Liver (tissue), 9 donors: ENCODE data around the gene STARD3. TPM values are rescaled to one million over a fixed set of nuclear protein-coding genes. Genes with fewer than 3 reads are reported as not detected.

ENCODE experiments used
- DNase-seq: peaks from one replicate; pipeline ENCODE4 v3.0.0-alpha.2; 2017; ENCODE audit warnings: low spot score
- H3K27ac ChIP-seq, 2 donors: one replicate each; pipeline ENCODE4 v1.7.0; 2013; ENCODE audit warnings: inconsistent platforms in 2 of 2, low read length in 2 of 2, control low read depth in 1 of 2, low read depth in 1 of 2, mild to moderate bottlenecking in 1 of 2
- H3K27me3 ChIP-seq, 4 donors: one replicate each; pipeline versions ENCODE4 v1.6.1 to v1.7.0; 2013; ENCODE audit warnings: low read length in 3 of 4, inconsistent platforms in 1 of 4, mild to moderate bottlenecking in 1 of 4, moderate library complexity in 1 of 4; ENCODE audit not compliant: control insufficient read depth in 4 of 4, insufficient read depth in 4 of 4
- H3K36me3 ChIP-seq, 4 donors: one replicate each; pipeline versions ENCODE4 v1.6.1 to v1.7.0; 2013; ENCODE audit warnings: low read length in 3 of 4, mild to moderate bottlenecking in 3 of 4, low read depth in 1 of 4, moderate library complexity in 1 of 4; ENCODE audit not compliant: control insufficient read depth in 4 of 4, insufficient read depth in 3 of 4
- H3K4me1 ChIP-seq, 4 donors: one replicate each; pipeline versions ENCODE4 v1.6.1 to v1.7.0; 2013; ENCODE audit warnings: low read length in 3 of 4, mild to moderate bottlenecking in 3 of 4, moderate library complexity in 1 of 4; ENCODE audit not compliant: control insufficient read depth in 4 of 4, insufficient read depth in 4 of 4
- H3K4me3 ChIP-seq, 3 donors: one replicate each; pipeline versions ENCODE4 v1.6.1 to v1.7.0; 2013; ENCODE audit warnings: low read length in 3 of 3, control low read depth in 1 of 3, low read depth in 1 of 3, mild to moderate bottlenecking in 1 of 3
- H3K9ac ChIP-seq, 2 donors: one replicate each; pipeline ENCODE4 v1.7.0; 2013; ENCODE audit warnings: low read length in 2 of 2, mild to moderate bottlenecking in 2 of 2, moderate library complexity in 2 of 2, control low read depth in 1 of 2, low read depth in 1 of 2
- H3K9me3 ChIP-seq, 4 donors: one replicate each; pipeline versions ENCODE4 v1.6.1 to v1.7.0; 2013; ENCODE audit warnings: low read length in 3 of 4; ENCODE audit not compliant: control insufficient read depth in 4 of 4
- EGR1 ChIP-seq, 2 donors: IDR thresholded peaks; 2 replicates each; pipeline ENCODE4 v1.6.1; 2016 to 2018; ENCODE audit warnings: antibody characterized with exemption in 2 of 2, low read depth in 2 of 2
- FOXA1 ChIP-seq: IDR thresholded peaks from 2 replicates; pipeline ENCODE4 v1.6.1; 2016; ENCODE audit warnings: antibody characterized with exemption
- FOXA2 ChIP-seq: IDR thresholded peaks from 2 replicates; pipeline ENCODE4 v1.6.1; 2016; ENCODE audit warnings: antibody characterized with exemption
- GABPA ChIP-seq, 2 donors: IDR thresholded peaks in 1 of 2; conservative IDR thresholded peaks in 1 of 2; 2 replicates each; pipeline ENCODE4 v1.6.1; 2016; ENCODE audit warnings: antibody characterized with exemption in 2 of 2, mild to moderate bottlenecking in 1 of 2, moderate library complexity in 1 of 2
- HNF4A ChIP-seq, 2 donors: conservative IDR thresholded peaks; 2 replicates each; pipeline ENCODE4 v1.6.1; 2016; ENCODE audit warnings: antibody characterized with exemption in 2 of 2, mild to moderate bottlenecking in 2 of 2
- NR2F2 ChIP-seq: IDR thresholded peaks from 2 replicates; pipeline ENCODE4 v1.6.1; 2016; ENCODE audit warnings: antibody characterized with exemption
- RXRA ChIP-seq, 2 donors: IDR thresholded peaks; 2 replicates each; pipeline ENCODE4 v1.6.1; 2017 to 2018; ENCODE audit warnings: antibody characterized with exemption in 2 of 2, mild to moderate bottlenecking in 1 of 2
- SP1 ChIP-seq: IDR thresholded peaks from 2 replicates; pipeline ENCODE4 v1.6.1; 2018; ENCODE audit warnings: antibody characterized with exemption, mild to moderate bottlenecking
- TAF1 ChIP-seq: conservative IDR thresholded peaks from 2 replicates; pipeline ENCODE4 v1.6.1; 2016; ENCODE audit warnings: antibody characterized with exemption, mild to moderate bottlenecking
- WGBS: extraction: QIAGEN DNeasy Blood & Tissue Kit; methylation state at CpG from one replicate; pipeline ENCODE4 v1.1.7; 2013; 5-methylcytosine and 5-hydroxymethylcytosine counted together
- polyA plus RNA-seq, 2 donors: library from polyadenylated mRNA; stranded (reverse) in 1 of 2; unstranded in 1 of 2; fragments of 200-250 nt in 1 of 2; fragments of >200 nt in 1 of 2; fragmentation: Nextera tagmentation in 1 of 2; extraction: Ambion mirVana in 1 of 2; gene quantifications; one replicate each; pipeline versions ENCODE4 v1.2.1 to v1.2.3, GENCODE V29; 2013 to 2015
- total RNA-seq, 2 donors: library from RNA; depleted of rRNA; stranded (reverse); fragments of >200 nt; gene quantifications; one replicate each; pipeline ENCODE4 v1.2.3, GENCODE V29; 2014
- TF ChIP-seq, protein P1 (sequence below): fragments of 150-350 bp; IDR thresholded peaks from 2 replicates; pipeline ENCODE4 v1.5.1; 2017; ENCODE audit warnings: improper control_type of control experiment, low read depth, low read length; ENCODE audit not compliant: missing input control
- TF ChIP-seq, protein P2 (sequence below): IDR thresholded peaks from 2 replicates; pipeline ENCODE4 v1.6.1; 2016; ENCODE audit warnings: antibody characterized with exemption, mild to moderate bottlenecking
- donor health status: healthy.
- donor health status: healthy.
- donor health status: healthy.
- donor health status: healthy.
- donor health status: healthy.

Gene STARD3
- total and polyA plus RNA-seq, 4 donors: 15.0 to 34.0 (median 23.2) TPM

DNA sequence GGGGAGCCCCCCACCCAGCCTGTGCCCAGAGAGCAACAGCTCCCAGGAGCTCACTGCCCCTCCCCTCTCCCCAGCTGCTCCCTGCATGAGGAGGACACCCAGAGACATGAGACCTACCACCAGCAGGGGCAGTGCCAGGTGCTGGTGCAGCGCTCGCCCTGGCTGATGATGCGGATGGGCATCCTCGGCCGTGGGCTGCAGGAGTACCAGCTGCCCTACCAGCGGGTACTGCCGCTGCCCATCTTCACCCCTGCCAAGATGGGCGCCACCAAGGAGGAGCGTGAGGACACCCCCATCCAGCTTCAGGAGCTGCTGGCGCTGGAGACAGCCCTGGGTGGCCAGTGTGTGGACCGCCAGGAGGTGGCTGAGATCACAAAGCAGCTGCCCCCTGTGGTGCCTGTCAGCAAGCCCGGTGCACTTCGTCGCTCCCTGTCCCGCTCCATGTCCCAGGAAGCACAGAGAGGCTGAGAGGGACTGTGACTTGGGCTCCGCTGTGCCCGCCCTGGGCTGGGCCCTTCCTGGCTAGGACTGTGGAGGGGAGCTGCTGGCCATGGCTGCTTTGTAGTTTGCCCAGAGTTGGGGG is 28.8 kb downstream of the STARD3 start:
- no peaks in the 10 kb centered on the region for H3K27me3 ChIP-seq
- DNase-seq: no peak
- 41% methylated on average over 17 of the region's 17 CpGs for WGBS

DNA sequence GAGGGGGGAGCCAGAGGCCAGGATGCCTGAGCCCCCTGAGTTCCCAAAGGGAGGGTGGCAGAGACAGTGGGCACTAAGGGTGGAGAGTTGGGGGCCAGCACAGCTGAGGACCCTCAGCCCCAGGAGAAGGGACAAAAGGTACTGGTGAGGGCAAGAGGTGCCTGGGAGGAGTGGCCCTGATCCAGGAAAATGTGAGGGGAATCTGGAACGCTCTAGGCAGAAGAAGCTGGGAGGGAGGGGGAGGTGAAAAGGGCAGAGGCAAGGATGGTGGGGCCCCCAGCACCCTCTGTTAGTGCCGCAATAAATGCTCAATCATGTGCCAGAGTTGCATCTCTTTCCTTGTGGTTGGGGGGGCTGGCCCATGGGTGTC is 29.3 kb downstream of the STARD3 start:
- no peaks in the 10 kb centered on the region for H3K36me3 ChIP-seq
- H3K9me3 ChIP-seq: no peaks in the 10 kb centered on the region
- H3K27me3 ChIP-seq: no peaks in the 10 kb centered on the region
- 30% methylated on average over 2 of the region's 2 CpGs for WGBS
- no peak for TF ChIP-seq HNF4A (conservative IDR thresholded peaks at IDR 0.05)
- no peak for TF ChIP-seq TAF1
- TF ChIP-seq GABPA (IDR thresholded peaks at IDR 0.05 in 1 of 2, conservative IDR thresholded peaks at IDR 0.05 in 1 of 2): no peak
- TF ChIP-seq FOXA1: no peak
- TF ChIP-seq, protein P1, sequence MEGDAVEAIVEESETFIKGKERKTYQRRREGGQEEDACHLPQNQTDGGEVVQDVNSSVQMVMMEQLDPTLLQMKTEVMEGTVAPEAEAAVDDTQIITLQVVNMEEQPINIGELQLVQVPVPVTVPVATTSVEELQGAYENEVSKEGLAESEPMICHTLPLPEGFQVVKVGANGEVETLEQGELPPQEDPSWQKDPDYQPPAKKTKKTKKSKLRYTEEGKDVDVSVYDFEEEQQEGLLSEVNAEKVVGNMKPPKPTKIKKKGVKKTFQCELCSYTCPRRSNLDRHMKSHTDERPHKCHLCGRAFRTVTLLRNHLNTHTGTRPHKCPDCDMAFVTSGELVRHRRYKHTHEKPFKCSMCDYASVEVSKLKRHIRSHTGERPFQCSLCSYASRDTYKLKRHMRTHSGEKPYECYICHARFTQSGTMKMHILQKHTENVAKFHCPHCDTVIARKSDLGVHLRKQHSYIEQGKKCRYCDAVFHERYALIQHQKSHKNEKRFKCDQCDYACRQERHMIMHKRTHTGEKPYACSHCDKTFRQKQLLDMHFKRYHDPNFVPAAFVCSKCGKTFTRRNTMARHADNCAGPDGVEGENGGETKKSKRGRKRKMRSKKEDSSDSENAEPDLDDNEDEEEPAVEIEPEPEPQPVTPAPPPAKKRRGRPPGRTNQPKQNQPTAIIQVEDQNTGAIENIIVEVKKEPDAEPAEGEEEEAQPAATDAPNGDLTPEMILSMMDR: no peak
- no peak for TF ChIP-seq RXRA (IDR thresholded peaks at IDR 0.05)
- TF ChIP-seq, protein P2, sequence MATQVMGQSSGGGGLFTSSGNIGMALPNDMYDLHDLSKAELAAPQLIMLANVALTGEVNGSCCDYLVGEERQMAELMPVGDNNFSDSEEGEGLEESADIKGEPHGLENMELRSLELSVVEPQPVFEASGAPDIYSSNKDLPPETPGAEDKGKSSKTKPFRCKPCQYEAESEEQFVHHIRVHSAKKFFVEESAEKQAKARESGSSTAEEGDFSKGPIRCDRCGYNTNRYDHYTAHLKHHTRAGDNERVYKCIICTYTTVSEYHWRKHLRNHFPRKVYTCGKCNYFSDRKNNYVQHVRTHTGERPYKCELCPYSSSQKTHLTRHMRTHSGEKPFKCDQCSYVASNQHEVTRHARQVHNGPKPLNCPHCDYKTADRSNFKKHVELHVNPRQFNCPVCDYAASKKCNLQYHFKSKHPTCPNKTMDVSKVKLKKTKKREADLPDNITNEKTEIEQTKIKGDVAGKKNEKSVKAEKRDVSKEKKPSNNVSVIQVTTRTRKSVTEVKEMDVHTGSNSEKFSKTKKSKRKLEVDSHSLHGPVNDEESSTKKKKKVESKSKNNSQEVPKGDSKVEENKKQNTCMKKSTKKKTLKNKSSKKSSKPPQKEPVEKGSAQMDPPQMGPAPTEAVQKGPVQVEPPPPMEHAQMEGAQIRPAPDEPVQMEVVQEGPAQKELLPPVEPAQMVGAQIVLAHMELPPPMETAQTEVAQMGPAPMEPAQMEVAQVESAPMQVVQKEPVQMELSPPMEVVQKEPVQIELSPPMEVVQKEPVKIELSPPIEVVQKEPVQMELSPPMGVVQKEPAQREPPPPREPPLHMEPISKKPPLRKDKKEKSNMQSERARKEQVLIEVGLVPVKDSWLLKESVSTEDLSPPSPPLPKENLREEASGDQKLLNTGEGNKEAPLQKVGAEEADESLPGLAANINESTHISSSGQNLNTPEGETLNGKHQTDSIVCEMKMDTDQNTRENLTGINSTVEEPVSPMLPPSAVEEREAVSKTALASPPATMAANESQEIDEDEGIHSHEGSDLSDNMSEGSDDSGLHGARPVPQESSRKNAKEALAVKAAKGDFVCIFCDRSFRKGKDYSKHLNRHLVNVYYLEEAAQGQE: no peak
- TF ChIP-seq SP1: no peak
- TF ChIP-seq FOXA2: no peak
- no peak for TF ChIP-seq EGR1 (IDR thresholded peaks at IDR 0.05; ENCODE audit: low read depth in 2 of 2)
- H3K4me1 ChIP-seq: peaks cover 29 to 69% (median 56%) of the 10 kb centered on the region in 4 donors
- H3K4me3 ChIP-seq: no peak overlapping the region
- no peak for DNase-seq
- H3K9ac ChIP-seq: no peak overlapping the region
- H3K27ac ChIP-seq: no peak overlapping the region

More for the DNA sequence above, 28.8 kb downstream of the STARD3 start:
- no peak overlapping the region for H3K27ac ChIP-seq
- TF ChIP-seq, protein P1: peak; percentile 3
- no peak for TF ChIP-seq NR2F2
- H3K36me3 ChIP-seq: peaks cover 0 to 4% (median 0%) of the 10 kb centered on the region in 4 donors
- peaks cover 30 to 73% (median 60%) of the 10 kb centered on the region in 4 donors for H3K4me1 ChIP-seq
- H3K9me3 ChIP-seq: no peaks in the 10 kb centered on the region
- no peak overlapping the region for H3K9ac ChIP-seq
- no peak overlapping the region for H3K4me3 ChIP-seq
